GM04503 (cell line): ENCODE data around the gene ZNF581.
A peak's percentile ranks its signal among the peaks of the same experiment; 100 is the strongest.

Experiments
- DNase-seq: peaks from one replicate; pipeline ENCODE4 v3.0.0-alpha.2; 2012; ENCODE audit warnings: low read depth

Gene ZNF581

GRCh38 chr19:55648585-55649267, 5.3 kb downstream of the ZNF581 start:
- no peak for DNase-seq

GRCh38 chr19:55649268-55650125, 6.0 kb downstream of the ZNF581 start:
- no peak for DNase-seq

- no peak for DNase-seq
Measured at GRCh38 chr19:55650126-55650557, 6.7 kb downstream of the ZNF581 start.

DNA sequence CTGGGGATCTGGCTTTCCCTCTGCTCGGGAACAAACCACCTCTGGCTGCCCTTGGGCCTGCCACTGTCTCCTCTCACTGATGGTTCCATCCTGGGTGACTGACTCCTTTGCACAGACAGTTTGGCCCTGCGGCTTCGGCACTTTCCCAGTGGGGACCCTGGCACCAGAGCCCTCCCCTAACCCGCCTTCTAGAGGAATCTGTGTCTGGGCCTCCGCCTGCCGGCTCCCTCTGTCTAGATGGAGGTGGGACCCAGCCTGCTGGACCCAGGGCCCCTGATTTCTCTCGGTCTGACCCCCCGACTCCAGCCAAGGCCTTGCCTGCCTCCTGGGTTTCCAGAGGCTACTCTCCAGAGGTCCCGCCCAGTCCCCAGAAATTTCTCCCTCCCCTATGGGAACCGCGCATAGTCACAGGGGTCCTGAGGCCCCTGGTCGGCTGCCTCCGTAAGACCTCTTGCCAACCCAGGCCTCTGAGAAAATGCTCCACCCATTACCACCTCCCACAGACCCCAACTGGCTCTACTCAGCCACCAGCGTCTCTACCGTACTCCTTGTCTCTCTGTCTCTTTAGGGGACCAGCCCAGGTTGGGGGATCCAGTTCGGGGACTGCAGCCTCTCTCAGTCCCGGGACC, 7.3 kb downstream of the ZNF581 start:
- no peak for DNase-seq

GRCh38 chr19:55651236-55651635, 7.8 kb downstream of the ZNF581 start:
- no peak for DNase-seq

DNA sequence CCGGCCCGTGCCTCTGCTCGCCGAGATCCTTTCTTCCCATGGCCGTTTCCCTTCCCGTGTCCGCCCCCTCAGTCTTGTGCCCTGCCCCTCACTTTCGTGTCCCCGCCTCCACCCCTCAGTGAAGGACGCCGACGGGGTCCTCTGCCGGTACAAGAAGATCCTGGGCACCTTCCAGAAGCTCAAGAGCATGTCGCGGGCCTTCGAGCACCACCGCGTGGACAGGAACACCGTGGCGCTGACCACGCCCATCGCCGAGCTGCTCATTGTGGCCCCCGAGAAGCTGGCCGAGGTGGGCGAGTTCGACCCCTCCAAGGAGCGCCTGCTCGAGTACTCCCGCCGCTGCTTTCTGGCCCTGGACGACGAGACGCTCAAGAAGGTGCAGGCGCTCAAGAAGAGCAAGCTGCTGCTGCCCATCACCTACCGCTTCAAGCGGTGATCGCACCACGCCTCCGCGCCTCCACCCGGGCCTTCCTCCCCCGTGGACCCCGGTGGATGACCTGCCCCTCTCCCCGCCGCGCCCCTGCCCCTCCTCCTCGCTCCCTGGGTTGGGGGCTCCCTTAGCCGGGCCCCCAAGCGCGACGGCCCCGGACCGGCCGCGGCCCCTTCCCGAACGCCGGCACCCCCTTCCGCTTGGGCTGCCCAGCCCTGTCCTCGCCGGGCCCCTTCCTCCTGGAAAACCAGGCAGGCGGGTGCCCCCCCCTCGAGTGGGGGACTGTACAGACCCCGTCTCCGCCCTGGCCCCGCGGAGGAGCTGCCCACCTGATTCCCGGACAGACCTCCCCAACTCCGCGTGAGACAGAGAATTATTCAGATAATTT, 9.1 kb downstream of the ZNF581 start:
- DNase-seq = no peak

DNA sequence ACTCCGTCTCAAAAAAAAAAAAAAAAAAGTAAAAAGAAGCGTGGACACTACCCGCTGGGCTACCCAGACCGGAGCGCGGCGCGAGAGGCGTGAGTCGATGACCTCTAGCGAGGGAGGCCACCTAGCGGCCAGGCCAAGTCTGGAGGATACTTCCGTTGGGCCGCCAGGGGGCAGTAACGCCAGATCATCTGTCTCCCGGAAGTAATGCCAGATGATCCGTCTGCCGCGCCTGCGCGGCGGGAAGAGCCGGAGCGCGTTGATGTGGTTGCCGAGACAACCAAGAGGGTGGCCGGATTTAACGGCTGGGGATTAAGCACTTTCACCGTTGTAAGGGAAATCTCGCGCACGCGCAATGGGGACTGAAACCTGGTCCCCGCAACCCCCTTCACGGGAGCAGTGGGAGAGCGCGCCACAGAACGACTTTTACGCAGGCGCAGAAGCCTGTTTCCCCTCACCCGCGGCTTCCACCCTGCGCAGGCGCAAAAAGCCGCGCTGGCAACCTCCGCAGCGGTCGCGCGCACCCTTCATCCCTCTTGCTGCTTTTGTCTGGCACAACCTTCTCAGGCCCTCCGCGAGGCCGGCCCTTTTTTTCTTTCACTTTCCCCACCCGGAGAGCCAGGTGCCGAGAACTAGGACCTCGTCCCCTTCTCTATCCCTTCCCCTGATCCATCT, 10.3 kb downstream of the ZNF581 start:
- DNase-seq = peak; percentile 90

DNA sequence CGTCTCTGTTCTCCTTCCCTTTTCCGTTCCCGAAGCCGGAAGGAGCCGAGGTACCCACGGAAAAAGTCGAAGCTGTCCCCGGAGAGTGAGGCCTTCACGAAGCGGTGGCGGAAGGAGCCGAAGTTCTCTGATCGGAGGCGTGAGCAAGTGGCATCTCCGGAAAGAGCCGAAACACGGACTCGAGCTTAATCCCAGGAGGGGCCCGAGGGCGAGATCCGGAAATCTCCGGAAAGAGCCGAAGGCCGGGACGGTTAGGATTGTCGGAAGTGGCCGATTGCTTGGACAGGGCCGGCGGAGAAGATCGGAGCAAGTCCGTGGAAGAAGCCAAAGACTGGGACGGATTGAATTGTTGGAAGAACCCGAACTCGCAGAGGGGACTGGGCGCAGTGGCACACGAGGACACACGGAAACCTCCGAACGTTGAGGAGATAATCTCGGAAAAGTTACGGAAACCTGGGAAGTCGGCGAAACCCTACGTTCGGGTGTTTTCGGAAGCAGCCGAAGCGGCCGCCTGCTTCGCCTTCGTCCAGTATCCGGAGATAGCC, 10.9 kb downstream of the ZNF581 start:
- DNase-seq = peak; percentile 92

DNA sequence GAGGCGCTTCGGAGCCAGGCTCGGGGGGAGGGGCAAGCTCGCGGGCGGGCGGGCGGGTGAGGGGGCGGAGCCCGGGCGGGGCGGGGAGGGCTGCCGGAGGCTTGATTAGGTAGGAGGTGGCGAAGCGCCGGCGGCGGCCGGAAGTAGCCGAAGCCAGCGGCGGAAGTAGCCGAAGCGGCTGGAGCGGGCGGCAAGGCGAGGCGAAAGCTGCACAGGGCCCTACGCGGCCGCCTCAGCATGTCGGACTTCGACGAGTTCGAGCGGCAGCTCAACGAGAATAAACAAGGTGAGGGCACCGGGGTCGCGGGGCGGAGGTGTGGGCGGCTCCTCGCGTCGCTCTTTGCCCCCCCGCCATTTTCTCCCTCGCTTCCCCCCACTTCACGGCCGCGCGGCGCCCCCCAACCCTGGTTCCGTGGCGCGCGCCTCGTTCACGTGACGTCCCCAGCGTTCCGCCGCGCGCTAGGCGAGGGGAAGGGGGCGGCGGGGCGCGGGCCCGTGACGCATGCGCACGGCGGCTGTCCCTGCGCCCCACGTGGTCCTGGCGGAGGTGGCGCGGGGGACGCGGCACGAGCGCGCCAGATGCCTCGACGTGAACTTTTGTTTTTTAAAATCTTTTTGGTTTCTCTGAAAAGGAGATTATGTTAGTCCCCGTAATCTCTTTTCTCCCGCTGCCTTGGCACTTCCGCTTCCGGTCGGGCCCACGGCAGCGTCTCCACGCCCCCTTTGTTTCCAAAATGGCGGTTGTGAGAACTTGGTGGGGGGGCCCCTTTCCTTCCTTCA, 11.6 kb downstream of the ZNF581 start, which contains the start of gene U2AF2:
TSS of gene U2AF2 (plus strand) at position 168 of the 780 bp plus-strand sequence. CDS start at position 238, 70 bp downstream.
- DNase-seq = no peak

DNA sequence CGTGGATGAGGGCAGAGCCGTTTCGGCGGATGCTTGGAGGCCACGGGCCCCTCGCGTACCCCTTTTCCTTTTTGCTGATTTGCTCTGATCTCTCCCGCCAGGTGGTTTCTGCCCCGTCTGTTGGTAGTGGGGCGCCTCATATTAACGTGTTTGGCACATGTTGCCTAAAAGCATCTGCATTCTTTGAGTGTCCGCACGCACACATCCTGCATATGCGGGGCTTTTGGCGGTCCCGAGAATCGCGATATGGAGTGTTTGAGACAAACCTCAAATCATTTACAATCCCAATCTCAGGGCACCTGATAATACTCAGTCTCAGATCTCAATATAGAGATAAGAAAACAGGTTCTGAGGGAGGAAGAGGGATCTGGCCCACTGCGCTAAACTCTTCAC, 12.2 kb downstream of the ZNF581 start:
- no peak for DNase-seq

DNA sequence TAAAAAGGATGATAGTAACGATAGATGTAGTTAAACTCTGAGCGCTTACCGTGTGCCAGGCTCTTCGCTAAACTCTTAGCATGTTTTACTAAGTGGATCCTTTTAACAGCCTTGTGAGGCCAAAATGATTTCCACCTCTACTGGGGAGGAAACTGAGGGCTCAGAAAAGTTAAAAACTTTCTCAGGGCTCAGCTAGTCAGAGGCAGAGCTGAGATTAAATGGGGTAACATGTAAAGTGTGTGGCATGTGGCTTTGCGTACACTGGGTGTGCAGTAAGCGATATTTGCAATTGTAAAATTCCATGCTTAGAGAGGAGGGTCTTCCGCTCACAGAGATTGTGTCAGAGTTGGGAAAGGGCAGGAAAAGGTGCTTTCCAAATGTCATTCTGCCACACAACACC, 13.1 kb downstream of the ZNF581 start:
- DNase-seq = no peak

DNA sequence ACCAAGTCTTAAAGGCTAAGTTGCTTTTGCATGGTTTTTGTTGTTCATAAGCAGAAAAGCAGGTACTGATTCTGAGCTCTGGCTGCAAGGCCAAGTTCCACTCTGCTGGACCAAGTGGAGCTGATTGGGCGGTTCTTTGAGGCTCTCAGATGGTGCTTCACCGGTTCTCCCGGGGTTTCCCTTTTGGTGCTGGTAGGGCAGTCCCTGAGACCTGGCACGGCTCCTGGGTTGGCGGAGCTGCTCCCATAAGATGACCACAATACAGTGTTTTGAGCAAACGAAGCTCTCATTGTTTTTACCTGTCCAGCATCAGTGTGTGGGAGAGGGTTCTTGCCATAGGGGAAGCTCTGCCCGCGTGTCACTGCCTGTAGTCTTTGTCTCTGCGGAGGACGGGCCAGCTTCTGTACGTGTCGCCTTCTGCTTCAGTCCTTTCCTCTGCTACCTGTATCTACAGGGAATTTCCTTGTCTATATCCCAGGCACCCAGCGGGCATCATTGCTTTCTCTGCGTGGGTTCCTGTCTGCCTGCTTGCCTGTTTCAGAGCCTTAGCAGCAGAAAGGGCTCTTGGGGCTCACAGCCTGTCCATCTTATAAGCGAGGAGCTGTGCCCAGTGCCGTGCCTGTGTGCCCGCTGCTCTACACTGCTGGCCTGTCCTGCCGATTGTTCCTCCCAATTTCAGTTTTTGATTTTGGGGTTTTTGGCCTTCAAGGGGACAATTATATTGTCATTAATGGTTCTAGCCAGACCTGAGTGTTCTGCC, 13.7 kb downstream of the ZNF581 start:
- no peak for DNase-seq

DNA sequence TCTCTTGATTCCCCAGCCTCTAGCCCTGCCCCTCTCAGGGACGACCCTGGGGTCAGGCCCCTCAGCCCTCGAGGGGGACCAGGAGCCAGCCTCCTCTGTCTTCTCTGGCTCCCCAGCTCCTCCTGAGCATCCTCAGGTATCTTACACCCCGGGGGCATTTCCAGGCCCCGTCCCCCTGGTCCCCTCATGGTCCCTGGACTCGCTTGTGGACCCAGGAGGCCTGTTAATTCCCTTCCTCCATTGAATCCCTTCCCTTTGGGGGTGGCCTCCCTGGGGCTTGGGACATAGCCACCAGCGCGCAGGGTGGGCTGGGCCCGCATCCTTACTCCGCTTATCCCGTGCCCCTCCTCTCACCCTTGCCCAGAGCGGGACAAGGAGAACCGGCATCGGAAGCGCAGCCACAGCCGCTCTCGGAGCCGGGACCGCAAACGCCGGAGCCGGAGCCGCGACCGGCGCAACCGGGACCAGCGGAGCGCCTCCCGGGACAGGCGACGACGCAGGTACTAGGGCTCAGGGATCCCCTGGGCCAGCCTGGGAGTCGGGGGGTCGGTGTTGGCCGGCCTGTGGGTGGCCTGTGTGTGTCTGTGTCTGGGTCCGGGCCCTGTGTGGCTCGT, 15.5 kb downstream of the ZNF581 start:
- no peak for DNase-seq

DNA sequence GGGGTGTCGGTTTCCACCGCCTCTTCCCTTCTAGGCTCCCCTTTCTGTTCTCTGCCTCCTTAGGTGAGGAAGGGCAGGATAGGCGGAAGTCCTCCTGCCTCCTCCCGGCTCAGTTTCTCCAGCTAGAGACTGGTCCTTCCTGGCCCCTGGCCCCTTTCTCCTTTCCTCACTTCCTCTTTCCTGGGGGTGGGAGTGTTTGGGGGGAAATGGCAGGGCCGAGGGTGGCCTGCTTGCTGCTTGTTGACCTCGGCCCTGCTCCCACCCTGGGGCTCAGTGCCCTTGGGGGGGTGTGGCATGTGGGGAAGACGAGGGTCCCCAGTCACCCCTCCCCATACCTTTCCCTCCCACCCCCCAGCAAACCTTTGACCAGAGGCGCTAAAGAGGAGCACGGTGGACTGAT, 16.4 kb downstream of the ZNF581 start:
- no peak for DNase-seq

- no peak for DNase-seq
Measured at GRCh38 chr19:55660404-55660803, 17.0 kb downstream of the ZNF581 start.

DNA sequence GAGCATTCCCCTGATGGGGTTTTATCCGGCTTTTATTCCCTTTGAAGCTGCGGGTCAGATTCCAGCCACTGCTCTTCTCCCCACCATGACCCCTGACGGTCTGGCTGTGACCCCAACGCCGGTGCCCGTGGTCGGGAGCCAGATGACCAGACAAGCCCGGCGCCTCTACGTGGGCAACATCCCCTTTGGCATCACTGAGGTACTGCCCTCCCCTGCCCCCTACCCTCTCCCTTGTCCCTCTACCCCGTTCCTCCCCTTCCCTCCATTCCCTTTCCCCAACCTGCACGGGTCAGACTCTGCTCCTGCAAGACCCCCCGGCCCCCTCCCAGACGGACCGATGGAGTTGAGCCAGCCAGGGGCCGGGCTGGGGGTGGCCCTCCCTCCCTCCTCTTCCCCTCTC, 17.5 kb downstream of the ZNF581 start:
- DNase-seq = no peak

DNA sequence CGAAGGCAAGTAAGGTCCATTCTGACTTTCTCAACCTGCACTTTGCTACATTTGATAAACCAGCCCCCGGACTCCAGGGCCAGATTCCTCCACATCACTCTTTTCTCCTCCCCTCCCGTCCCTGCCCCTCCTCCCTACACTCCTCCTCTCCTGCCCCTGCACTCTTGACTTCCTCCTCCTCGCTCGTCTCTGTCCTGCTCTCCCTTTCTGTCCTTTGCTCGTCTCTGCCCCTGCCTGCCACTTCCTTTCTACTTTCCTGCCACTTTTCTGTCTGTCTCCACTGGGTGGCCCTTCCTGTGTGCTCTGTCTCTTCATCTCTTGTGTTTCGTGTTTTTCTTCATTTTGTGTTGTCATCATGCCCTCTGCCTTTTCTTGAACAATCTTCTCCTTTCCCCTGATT, 18.4 kb downstream of the ZNF581 start:
- DNase-seq = no peak

DNA sequence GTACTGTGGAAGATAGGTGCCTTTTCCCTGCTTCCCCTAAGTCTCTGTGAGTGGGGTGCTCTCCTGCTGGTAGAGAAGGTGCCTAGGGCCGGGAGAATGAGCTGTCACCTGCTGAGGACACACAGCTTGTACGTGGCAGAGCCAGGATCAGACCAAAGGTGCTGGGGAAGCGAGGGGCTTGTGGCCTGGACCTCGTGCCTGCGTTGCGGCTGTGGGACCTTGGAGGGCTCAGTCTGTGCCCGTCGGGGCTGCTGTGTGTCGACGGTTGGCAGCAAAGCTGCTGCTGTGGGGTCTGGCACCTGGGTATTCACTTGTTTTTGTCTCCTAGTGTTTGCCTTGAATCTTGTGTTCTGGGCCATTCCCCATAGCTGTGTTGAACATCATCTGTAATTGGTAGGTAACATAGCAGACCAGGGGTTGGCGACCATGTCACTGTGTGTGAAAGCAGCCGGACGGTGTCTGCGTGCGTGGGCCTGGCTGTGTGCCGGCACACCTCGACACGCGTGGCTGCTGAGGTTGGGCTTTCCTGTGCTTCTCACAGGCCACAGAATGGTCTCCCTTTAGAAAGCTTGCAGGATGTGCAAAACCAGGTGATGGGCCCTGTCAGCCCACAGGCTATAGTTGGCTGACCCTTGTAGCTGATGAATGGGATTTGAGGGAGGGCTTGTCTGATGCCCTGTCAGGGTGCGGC, 20.5 kb downstream of the ZNF581 start:
- no peak for DNase-seq
